Measurements from ENCODE around the gene SCYGR3.
"Not testable (repeated sequence)": the region's sequence is repeated elsewhere in the genome, so short reads cannot be mapped to it uniquely, and the experiment has no call there.

DNA sequence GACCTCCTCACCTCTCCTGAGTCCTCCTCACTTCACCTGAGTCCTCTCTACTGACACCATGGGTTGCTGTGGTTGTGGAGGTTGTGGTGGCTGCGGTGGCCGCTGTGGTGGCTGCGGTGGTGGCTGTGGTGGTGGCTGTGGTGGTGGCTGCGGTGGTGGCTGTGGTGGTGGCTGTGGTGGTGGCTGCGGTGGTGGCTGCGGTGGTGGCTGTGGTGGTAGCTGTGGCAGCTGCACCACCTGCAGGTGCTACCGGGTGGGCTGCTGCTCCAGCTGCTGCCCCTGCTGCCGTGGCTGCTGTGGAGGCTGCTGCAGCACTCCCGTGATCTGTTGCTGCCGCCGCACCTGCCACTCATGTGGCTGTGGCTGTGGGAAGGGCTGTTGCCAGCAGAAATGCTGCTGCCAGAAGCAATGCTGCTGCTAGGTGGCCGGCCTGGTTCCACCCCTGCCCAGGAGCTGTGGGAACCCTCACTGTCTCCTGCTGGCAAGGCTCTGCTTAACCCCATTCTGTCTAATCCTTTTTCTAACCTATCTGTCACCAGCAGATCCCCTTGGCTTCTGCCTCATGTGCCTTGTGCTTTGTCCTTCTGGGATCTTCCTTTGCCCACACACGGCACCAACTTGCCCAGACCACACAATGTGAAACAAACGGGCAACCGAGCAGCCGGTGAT lies 15.7 kb downstream of the SCYGR3 start, which contains the start of gene SCYGR2:
- TF ChIP-seq, protein P1, sequence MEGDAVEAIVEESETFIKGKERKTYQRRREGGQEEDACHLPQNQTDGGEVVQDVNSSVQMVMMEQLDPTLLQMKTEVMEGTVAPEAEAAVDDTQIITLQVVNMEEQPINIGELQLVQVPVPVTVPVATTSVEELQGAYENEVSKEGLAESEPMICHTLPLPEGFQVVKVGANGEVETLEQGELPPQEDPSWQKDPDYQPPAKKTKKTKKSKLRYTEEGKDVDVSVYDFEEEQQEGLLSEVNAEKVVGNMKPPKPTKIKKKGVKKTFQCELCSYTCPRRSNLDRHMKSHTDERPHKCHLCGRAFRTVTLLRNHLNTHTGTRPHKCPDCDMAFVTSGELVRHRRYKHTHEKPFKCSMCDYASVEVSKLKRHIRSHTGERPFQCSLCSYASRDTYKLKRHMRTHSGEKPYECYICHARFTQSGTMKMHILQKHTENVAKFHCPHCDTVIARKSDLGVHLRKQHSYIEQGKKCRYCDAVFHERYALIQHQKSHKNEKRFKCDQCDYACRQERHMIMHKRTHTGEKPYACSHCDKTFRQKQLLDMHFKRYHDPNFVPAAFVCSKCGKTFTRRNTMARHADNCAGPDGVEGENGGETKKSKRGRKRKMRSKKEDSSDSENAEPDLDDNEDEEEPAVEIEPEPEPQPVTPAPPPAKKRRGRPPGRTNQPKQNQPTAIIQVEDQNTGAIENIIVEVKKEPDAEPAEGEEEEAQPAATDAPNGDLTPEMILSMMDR (IDR thresholded peaks at IDR 0.05) = not testable (repeated sequence)
- TF ChIP-seq POLR2A (IDR thresholded peaks at IDR 0.05) = not testable (repeated sequence)

Data from body of pancreas (tissue), 4 donors.